Smooth muscle cell (in vitro differentiated cells): ENCODE measurements around the gene COA8. TPM values are rescaled to one million over a fixed set of nuclear protein-coding genes. Genes with fewer than 3 reads are reported as not detected.
"Not testable (repeated sequence)": the region's sequence is repeated elsewhere in the genome, so short reads cannot be mapped to it uniquely, and the experiment has no call there.

ENCODE experiments used
- DNase-seq: peaks from one replicate; lab custom pipeline; 2025; ENCODE audit not compliant: unreplicated experiment; lab: John Stamatoyannopoulos, UW
- H2AFZ ChIP-seq: fragments of 200-600 bp; sonication (generic); 2 replicates; pipeline ENCODE4 v1.6.0; 2016; ENCODE audit warnings: antibody characterized with exemption, low read depth, mild to moderate bottlenecking
- H3F3A ChIP-seq: fragments of 200-600 bp; sonication (generic); 2 replicates; pipeline ENCODE4 v1.6.0; 2017; ENCODE audit warnings: antibody characterized with exemption, low read depth
- H3K27ac ChIP-seq: fragments of 200-600 bp; sonication (generic); 2 replicates; pipeline ENCODE4 v1.5.1; 2016; ENCODE audit warnings: low read depth, mild to moderate bottlenecking
- H3K27me3 ChIP-seq: fragments of 200-600 bp; sonication (generic); 2 replicates; pipeline ENCODE4 v1.6.1; 2016; ENCODE audit warnings: low read depth, mild to moderate bottlenecking
- H3K36me3 ChIP-seq: fragments of 200-600 bp; sonication (generic); 2 replicates; pipeline ENCODE4 v1.5.1; 2016; ENCODE audit warnings: low read depth
- H3K4me1 ChIP-seq: fragments of 200-600 bp; sonication (generic); 2 replicates; pipeline ENCODE4 v1.5.1; 2016; ENCODE audit warnings: low read depth
- H3K4me2 ChIP-seq: fragments of 200-600 bp; sonication (generic); 2 replicates; pipeline ENCODE4 v1.6.0; 2016; ENCODE audit warnings: mild to moderate bottlenecking
- H3K4me3 ChIP-seq: fragments of 200-600 bp; sonication (generic); 2 replicates; pipeline ENCODE4 v1.5.1; 2016; ENCODE audit warnings: mild to moderate bottlenecking
- H3K79me2 ChIP-seq: fragments of 200-600 bp; sonication (generic); 2 replicates; pipeline ENCODE4 v1.6.0; 2016; ENCODE audit warnings: low read depth, mild to moderate bottlenecking
- H3K9ac ChIP-seq: fragments of 200-600 bp; sonication (generic); 2 replicates; pipeline ENCODE4 v1.6.0; 2016; ENCODE audit warnings: low read depth
- H3K9me3 ChIP-seq: fragments of 200-600 bp; sonication (generic); replicated peaks from 2 replicates; pipeline ENCODE4 v1.5.1; 2016; ENCODE audit warnings: low read depth
- H4K20me1 ChIP-seq: fragments of 200-600 bp; sonication (generic); 2 replicates; pipeline ENCODE4 v1.6.0; 2016; ENCODE audit warnings: low read depth
- WGBS: methylation state at CpG from one replicate; pipeline ENCODE4 v1.1.7; 2016; ENCODE audit warnings: low lambda C conversion rate; 5-methylcytosine and 5-hydroxymethylcytosine counted together
- polyA plus RNA-seq: library from polyadenylated mRNA; unstranded; fragments of >200 nt; fragmentation: Nextera tagmentation; extraction: Ambion mirVana; gene quantifications from 2 replicates; pipeline ENCODE4 v1.2.1, GENCODE V29; 2016
- total RNA-seq: library from RNA; depleted of rRNA; stranded (reverse); fragments of >200 nt; gene quantifications from 2 replicates; pipeline ENCODE4 v1.2.3, GENCODE V29; 2014
- TF ChIP-seq, protein P1 (sequence below): fragments of 200-600 bp; sonication (generic); IDR thresholded peaks from 2 replicates; pipeline ENCODE4 v1.5.1; 2017; ENCODE audit warnings: borderline replicate concordance, mild to moderate bottlenecking, antibody characterized with exemption; ENCODE audit not compliant: insufficient read depth, poor library complexity, severe bottlenecking

The COA8 gene
- total and polyA plus RNA-seq, 2 experiments from 2014 or later = 33.4 to 69.9 TPM

DNA sequence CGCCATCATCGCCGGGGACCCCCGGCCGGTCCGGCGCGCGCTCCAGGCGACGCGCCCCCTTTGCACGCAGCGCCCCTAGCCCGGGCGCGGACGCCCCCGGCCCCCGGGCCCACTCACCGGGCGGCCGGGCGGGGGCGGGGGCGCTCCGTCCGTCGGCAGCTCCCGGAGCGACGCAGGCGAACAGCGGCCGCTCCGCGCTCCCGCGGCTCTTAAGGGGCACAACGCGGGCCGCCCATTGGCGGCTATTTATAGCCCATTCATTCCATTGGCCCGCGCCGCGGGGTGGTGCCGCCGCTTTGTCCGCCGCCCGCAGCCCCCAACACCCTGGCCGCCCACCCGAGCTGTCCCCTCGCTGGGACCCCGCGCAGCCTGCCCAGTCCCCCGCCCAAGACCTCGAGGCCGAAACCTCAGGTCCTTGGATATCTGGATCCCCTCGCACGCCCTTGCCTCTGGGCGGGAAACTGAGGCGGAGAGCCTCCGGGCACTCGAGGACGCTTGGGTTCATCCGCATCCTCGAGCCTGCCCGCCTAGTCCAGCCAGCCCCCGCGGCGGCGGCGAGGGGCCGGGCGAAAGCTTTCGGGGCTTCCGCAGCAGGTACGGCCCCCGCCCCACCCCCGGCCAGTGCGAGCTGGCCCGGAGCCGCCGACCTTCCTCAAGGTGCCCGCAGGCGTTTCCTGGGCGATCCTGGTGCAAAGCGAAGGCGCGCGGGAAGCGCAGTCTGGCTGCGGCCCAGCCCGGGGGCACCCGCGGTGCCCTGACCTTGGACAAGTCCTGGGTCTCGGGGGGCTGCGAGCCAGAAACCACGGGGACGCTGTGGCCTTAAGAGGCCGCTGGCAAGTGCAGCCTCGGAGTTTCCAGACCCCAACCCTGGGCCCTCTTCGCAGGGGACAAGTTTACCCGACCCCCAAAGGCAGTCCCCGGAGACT, 39.8 kb upstream of the COA8 start, which contains the start of gene CKB:
Gene CKB, minus strand, starts transcription at position 182 of the 926 bp plus-strand sequence. CDS start 337 bp downstream, outside the sequence.
- Histone ChIP-seq H3K4me3 (peak within 1 kb of the TSS; percentile 56), H3K4me2 (peak within 1 kb of the TSS; percentile 93), H3K9ac (peak within 1 kb of the TSS; percentile 22), H3F3A (no peaks in the 10 kb centered on the region), H3K4me1 (peaks cover 17% of the 10 kb centered on the region), H4K20me1 (peaks cover 6% of the 10 kb centered on the region), H2AFZ (no peak within 1 kb of the TSS), H3K79me2 (no peaks in the 10 kb centered on the region), H3K36me3 (no peaks in the 10 kb centered on the region), H3K9me3 (no peaks in the 10 kb centered on the region), H3K27me3 (peaks cover 19% of the 10 kb centered on the region), H3K27ac (no peak within 1 kb of the TSS)
- TF ChIP-seq, protein P1, sequence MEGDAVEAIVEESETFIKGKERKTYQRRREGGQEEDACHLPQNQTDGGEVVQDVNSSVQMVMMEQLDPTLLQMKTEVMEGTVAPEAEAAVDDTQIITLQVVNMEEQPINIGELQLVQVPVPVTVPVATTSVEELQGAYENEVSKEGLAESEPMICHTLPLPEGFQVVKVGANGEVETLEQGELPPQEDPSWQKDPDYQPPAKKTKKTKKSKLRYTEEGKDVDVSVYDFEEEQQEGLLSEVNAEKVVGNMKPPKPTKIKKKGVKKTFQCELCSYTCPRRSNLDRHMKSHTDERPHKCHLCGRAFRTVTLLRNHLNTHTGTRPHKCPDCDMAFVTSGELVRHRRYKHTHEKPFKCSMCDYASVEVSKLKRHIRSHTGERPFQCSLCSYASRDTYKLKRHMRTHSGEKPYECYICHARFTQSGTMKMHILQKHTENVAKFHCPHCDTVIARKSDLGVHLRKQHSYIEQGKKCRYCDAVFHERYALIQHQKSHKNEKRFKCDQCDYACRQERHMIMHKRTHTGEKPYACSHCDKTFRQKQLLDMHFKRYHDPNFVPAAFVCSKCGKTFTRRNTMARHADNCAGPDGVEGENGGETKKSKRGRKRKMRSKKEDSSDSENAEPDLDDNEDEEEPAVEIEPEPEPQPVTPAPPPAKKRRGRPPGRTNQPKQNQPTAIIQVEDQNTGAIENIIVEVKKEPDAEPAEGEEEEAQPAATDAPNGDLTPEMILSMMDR = no peak
- 5% methylated on average over 53 of the region's 107 CpGs for WGBS
- DNase-seq = no peak

DNA sequence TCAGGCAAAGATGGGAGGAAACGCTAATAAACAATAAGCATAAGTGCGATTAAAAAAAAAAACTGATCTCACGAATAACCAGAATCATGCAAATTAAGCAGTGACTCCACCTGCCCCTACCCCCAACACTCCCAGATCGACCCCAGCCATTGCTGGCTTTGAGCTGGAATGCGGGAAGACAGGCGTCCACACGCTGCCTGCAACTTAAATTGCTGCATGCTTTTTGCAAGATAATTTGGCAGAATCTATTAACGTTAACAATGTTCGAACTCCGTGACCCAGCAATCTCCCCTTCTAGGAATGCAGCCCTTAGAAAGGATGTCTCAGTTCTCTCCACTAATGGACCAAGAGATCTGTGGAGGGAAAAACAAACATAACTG, 39.2 kb upstream of the COA8 start:
- peaks cover 6% of the 10 kb centered on the region for H4K20me1 ChIP-seq
- TF ChIP-seq, protein P1 = no peak
- no peak overlapping the region for H3K27ac ChIP-seq
- H3K4me1 ChIP-seq = peaks cover 21% of the 10 kb centered on the region
- H3K9ac ChIP-seq = no peak overlapping the region
- no peaks in the 10 kb centered on the region for H3K36me3 ChIP-seq
- peak overlapping the region; percentile 93 for H3K4me2 ChIP-seq
- no peaks in the 10 kb centered on the region for H3K79me2 ChIP-seq
- no peak for DNase-seq
- no peaks in the 10 kb centered on the region for H3F3A ChIP-seq
- no peaks in the 10 kb centered on the region for H3K9me3 ChIP-seq
- no peak overlapping the region for H3K4me3 ChIP-seq
- H2AFZ ChIP-seq = no peak overlapping the region
- 32% methylated on average over 10 of the region's 10 CpGs for WGBS
- peaks cover 19% of the 10 kb centered on the region for H3K27me3 ChIP-seq

DNA sequence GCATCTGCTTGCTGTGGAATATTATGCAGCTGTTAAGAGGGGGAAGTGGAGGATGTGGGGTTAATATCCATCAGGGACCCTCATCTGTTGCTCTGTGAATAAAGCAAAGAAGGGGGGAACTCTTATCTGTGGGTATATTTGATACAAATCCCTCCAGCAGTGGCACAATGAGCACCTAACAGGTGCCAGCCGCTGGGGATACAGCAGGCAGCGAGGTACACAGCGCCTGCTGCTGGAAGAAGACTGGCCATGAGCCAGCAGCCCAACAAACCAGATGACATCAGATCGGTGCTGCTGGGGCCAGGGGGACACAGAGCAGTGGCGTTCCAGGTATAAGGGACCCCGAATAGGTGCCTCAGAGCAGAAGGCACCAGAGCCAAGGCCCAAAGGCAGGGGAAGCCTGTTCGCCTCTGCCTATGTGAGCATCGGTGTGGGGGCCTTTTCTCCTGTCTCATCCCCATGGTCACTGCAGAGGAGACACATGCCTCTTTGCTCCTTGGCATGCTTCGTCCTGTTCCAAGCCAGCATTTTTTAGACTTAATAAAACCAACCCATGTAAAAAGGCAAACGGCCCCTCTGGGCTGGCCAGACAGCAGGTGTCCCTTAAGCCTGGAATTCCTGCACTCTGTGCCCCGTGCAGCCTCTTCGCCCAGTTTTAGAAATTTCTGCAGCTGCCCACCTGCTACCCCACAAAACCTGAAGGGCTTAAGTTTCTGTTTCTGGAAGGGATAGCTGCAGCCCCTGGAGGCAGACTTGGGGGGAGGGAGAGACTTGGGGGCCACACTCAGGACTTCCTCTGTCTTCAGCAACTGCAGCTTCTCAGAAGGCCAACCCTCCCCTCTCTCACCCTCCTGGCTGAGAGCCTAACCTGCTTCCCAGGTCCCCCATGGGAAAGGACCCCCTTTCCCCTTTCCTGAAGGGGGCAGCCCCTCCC, 38.5 kb upstream of the COA8 start:
- Histone ChIP-seq H3K4me1 (peaks cover 22% of the 10 kb centered on the region), H3K79me2 (peaks cover 2% of the 10 kb centered on the region), H2AFZ (no peak overlapping the region), H3K4me2 (no peak overlapping the region), H3F3A (no peaks in the 10 kb centered on the region), H3K4me3 (no peak overlapping the region), H3K27me3 (peaks cover 19% of the 10 kb centered on the region), H3K27ac (no peak overlapping the region), H3K9me3 (no peaks in the 10 kb centered on the region), H3K36me3 (no peaks in the 10 kb centered on the region), H3K9ac (no peak overlapping the region), H4K20me1 (peaks cover 6% of the 10 kb centered on the region)
- WGBS = 84% methylated on average over 12 of the region's 12 CpGs
- TF ChIP-seq, protein P1 = no peak
- DNase-seq = no peak

DNA sequence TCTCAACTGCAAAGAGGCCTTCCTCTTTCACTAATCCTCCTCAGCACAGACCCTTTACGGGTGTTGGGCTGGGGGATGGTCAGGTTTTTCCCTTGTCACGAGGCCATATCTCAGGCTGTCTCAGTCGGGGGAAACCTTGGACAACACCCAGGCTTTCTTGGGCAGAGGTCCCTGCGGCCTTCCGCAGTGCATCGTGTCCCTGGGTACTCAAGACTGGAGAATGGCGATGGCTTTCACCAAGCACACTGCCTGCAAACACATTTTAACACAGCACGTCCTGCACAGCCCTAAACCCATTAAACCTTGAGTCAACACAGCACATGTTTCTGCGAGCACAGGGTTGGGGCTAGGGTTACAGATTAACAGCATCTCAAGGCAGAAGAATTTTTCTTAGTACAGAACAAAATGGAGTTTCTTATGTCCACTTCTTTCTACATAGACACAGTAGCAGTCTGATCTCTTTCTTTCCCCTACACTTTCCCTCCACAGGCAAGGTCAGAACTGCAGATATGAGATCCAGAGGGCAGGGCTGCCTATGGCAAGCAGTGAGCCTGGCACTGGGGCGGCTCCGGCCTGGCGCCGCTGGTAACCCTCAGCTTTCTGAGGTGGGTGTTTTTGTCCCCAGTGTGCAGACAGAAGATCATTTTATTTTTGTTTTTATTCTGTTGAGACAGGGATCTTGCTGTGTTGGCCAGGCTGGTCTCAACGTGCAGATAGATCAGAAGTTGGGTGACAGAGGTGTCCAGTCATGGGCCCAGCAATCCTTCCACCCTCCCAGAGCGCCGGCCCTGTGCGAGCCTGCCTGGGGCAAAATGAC, 37.1 kb upstream of the COA8 start:
- not testable (repeated sequence) for H2AFZ ChIP-seq, H3K4me3 ChIP-seq, H3K9ac ChIP-seq, H3K27ac ChIP-seq, H3K4me2 ChIP-seq, DNase-seq, H3K36me3 ChIP-seq, H3F3A ChIP-seq, H3K9me3 ChIP-seq
- peaks cover 11% of the 10 kb centered on the region for H4K20me1 ChIP-seq
- peaks cover 28% of the 10 kb centered on the region for H3K4me1 ChIP-seq
- peaks cover 13% of the 10 kb centered on the region for H3K79me2 ChIP-seq
- 71% methylated on average over 17 of the region's 17 CpGs for WGBS
- peaks cover 19% of the 10 kb centered on the region for H3K27me3 ChIP-seq
